GM23338 (cell line): ENCODE data around the gene COQ6. TPM values are rescaled to one million over a fixed set of nuclear protein-coding genes. Genes with fewer than 3 reads are reported as not detected.
"Not testable (repeated sequence)": the region's sequence is repeated elsewhere in the genome, so short reads cannot be mapped to it uniquely, and the experiment has no call there.

Experiments
- ATAC-seq: fragments of 200-7000 bp; cut with Tn5 transposase; 3 replicates; pipeline ENCODE4 v1.9.1; 2020
- DNase-seq: peaks from one replicate; pipeline ENCODE4 v3.0.0-alpha.2; 2015; ENCODE audit warnings: low spot score
- H2AFZ ChIP-seq: fragments of 200-600 bp; sonication (generic); 2 replicates; pipeline ENCODE4 v1.8.0; 2016; ENCODE audit warnings: antibody characterized with exemption, mild to moderate bottlenecking, moderate library complexity
- H3F3A ChIP-seq: fragments of 200-600 bp; sonication (generic); replicated peaks from 2 replicates; pipeline ENCODE4 v1.8.0; 2017; ENCODE audit warnings: antibody characterized with exemption, mixed run types, low read depth
- H3K27ac ChIP-seq: fragments of 200-600 bp; sonication (generic); 2 replicates; pipeline ENCODE4 v1.6.1; 2016; ENCODE audit warnings: low read depth
- H3K27me3 ChIP-seq: fragments of 200-600 bp; sonication (generic); 2 replicates; pipeline ENCODE4 v1.8.0; 2016; ENCODE audit warnings: mild to moderate bottlenecking, mixed run types, moderate library complexity; ENCODE audit not compliant: insufficient read depth
- H3K36me3 ChIP-seq: fragments of 200-600 bp; sonication (generic); 2 replicates; pipeline ENCODE4 v1.8.0; 2016; ENCODE audit warnings: mild to moderate bottlenecking; ENCODE audit not compliant: insufficient read depth
- H3K4me1 ChIP-seq: fragments of 200-600 bp; sonication (generic); 2 replicates; pipeline ENCODE4 v1.8.0; 2016; ENCODE audit warnings: mild to moderate bottlenecking, moderate library complexity; ENCODE audit not compliant: insufficient read depth
- H3K4me2 ChIP-seq: fragments of 200-600 bp; sonication (generic); 2 replicates; pipeline ENCODE4 v1.7.1; 2017; ENCODE audit warnings: mixed run types
- H3K4me3 ChIP-seq: fragments of 200-600 bp; sonication (generic); 2 replicates; pipeline ENCODE4 v1.6.1; 2016; ENCODE audit warnings: mixed run types
- H3K79me2 ChIP-seq: fragments of 200-600 bp; sonication (generic); replicated peaks from 2 replicates; pipeline ENCODE4 v1.8.0; 2017; ENCODE audit warnings: mild to moderate bottlenecking; ENCODE audit not compliant: insufficient read depth
- H3K9me2 ChIP-seq: fragments of 200-600 bp; sonication (generic); 2 replicates; pipeline ENCODE4 v1.8.0; 2017; ENCODE audit not compliant: insufficient read depth
- H4K20me1 ChIP-seq: fragments of 200-600 bp; sonication (generic); replicated peaks from 2 replicates; pipeline ENCODE4 v1.8.0; 2017; ENCODE audit warnings: mild to moderate bottlenecking; ENCODE audit not compliant: insufficient read depth
- H3K27ac Mint-ChIP-seq: 2 replicates; pipeline ENCODE4 v1.8.0; 2020; ENCODE audit warnings: inconsistent platforms, mild to moderate bottlenecking, moderate library complexity, mixed read lengths
- H3K27me3 Mint-ChIP-seq: 3 replicates; pipeline ENCODE4 v1.8.0; 2022; ENCODE audit warnings: low read depth, mild to moderate bottlenecking, moderate library complexity, mixed read lengths, inconsistent platforms; ENCODE audit not compliant: insufficient read depth, poor library complexity
- H3K36me3 Mint-ChIP-seq: 3 replicates; pipeline ENCODE4 v1.8.0; 2021; ENCODE audit warnings: low read depth, mild to moderate bottlenecking, inconsistent platforms, moderate library complexity, mixed read lengths
- H3K4me1 Mint-ChIP-seq: 3 replicates; pipeline ENCODE4 v1.8.0; 2020; ENCODE audit warnings: mild to moderate bottlenecking, inconsistent platforms, mixed read lengths
- H3K4me3 Mint-ChIP-seq: 3 replicates; pipeline ENCODE4 v1.8.0; 2021; ENCODE audit warnings: moderate library complexity, mild to moderate bottlenecking, inconsistent platforms, mixed read lengths
- H3K9me3 Mint-ChIP-seq: 3 replicates; pipeline ENCODE4 v1.8.0; 2020; ENCODE audit warnings: moderate library complexity, mild to moderate bottlenecking, inconsistent platforms, mixed read lengths
- CREB1 ChIP-seq: fragments of 250-450 bp; sonication (Bioruptor Pico); IDR thresholded peaks from 2 replicates; pipeline ENCODE4 v1.5.0; 2020; ENCODE audit warnings: low read depth, mild to moderate bottlenecking, moderate library complexity
- CTCF ChIP-seq, 2 experiments: fragments of 200-600 bp in 1 of 2; sonication (generic) in 1 of 2; conservative IDR thresholded peaks; 2 replicates each; pipeline versions ENCODE4 v1.5.1 to v1.6.1; 2016 to 2017; ENCODE audit warnings: antibody characterized with exemption in 2 of 2, low read depth in 2 of 2, mild to moderate bottlenecking in 2 of 2, moderate library complexity in 1 of 2
- EZH2phosphoT487 ChIP-seq: fragments of 200-600 bp; sonication (generic); IDR thresholded peaks from one replicate; pipeline ENCODE4 v1.8.1; 2018; ENCODE audit warnings: antibody characterized with exemption; ENCODE audit not compliant: unreplicated experiment
- JUNB ChIP-seq: IDR thresholded peaks from one replicate; pipeline ENCODE4 v1.6.1; 2016; ENCODE audit warnings: antibody characterized with exemption; ENCODE audit not compliant: unreplicated experiment
- NANOG ChIP-seq: IDR thresholded peaks from 2 replicates; pipeline ENCODE4 v1.6.1; 2016; ENCODE audit warnings: antibody characterized with exemption, borderline replicate concordance
- REST ChIP-seq: IDR thresholded peaks from one replicate; pipeline ENCODE4 v1.6.1; 2018; ENCODE audit warnings: antibody characterized with exemption; ENCODE audit not compliant: unreplicated experiment
- polyA plus RNA-seq: library from polyadenylated mRNA; unstranded; fragments of >200 nt; fragmentation: Nextera tagmentation; extraction: Ambion mirVana; gene quantifications from 2 replicates; pipeline ENCODE4 v1.2.1, GENCODE V29; 2016
- total RNA-seq: library from RNA; depleted of rRNA; stranded (reverse); fragments of >200 nt; shearing (Covaris generic); gene quantifications from 2 replicates; pipeline ENCODE4 v1.2.3, GENCODE V29; 2014
- TF ChIP-seq, protein P1 (sequence below): fragments of 250-450 bp; sonication (Bioruptor Pico); IDR thresholded peaks from 2 replicates; pipeline ENCODE4 v1.5.0; 2020; ENCODE audit warnings: mild to moderate bottlenecking, moderate library complexity

The COQ6 gene
- total and polyA plus RNA-seq, 2 experiments from 2014 or later, result 6.8 to 13.8 TPM

- no peak for TF ChIP-seq CTCF (conservative IDR thresholded peaks at IDR 0.05; ENCODE audit: low read depth in 2 of 2)
- TF ChIP-seq NANOG, result no peak
Observed at GRCh38 chr14:73998726-73999125, 48.6 kb downstream of the COQ6 start (continued).

DNA sequence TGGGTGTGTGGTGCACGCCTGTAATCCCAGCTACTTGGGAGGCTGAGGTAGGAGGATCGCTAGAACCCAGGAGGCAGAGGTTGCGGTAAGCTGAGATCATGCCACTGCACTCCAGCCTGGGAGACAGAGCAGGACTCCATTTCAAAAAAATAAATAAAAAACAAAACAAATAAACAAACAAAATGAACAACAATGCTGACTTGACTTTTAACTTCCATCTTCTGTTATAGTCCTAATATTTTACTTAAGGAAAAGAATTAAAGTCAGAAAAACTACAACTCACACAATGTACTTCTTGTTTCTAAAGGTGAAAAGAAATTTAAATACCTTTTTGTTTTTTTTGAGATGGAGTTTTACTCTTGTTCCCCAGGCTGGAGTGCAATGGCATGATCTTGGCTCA lies 55.6 kb downstream of the COQ6 start:
- H3K27me3 Mint-ChIP-seq, H3K4me1 ChIP-seq, H3K4me2 ChIP-seq, DNase-seq, H2AFZ ChIP-seq, H3K27ac ChIP-seq, H3K9me2 ChIP-seq, H3K36me3 ChIP-seq, H3K9me3 Mint-ChIP-seq, H4K20me1 ChIP-seq, ATAC-seq, H3K4me3 ChIP-seq, H3K4me3 Mint-ChIP-seq, H3K4me1 Mint-ChIP-seq, H3K36me3 Mint-ChIP-seq, H3F3A ChIP-seq, H3K27me3 ChIP-seq, H3K79me2 ChIP-seq, H3K27ac Mint-ChIP-seq: not testable (repeated sequence)

GRCh38 chr14:74008843-74009499 lies 58.9 kb downstream of the COQ6 start:
- Mint-ChIP-seq H3K27ac (no peak overlapping the region), H3K9me3 (no peaks in the 10 kb centered on the region), H3K4me1 (no peaks in the 10 kb centered on the region), H3K36me3 (peaks cover 3% of the 10 kb centered on the region; the same call in 2 of the 3 replicates), H3K4me3 (no peak overlapping the region), H3K27me3 (no peaks in the 10 kb centered on the region)
- Histone ChIP-seq H3K9me2 (no peaks in the 10 kb centered on the region), H2AFZ (no peak overlapping the region), H3K79me2 (no peaks in the 10 kb centered on the region), H3F3A (no peaks in the 10 kb centered on the region), H3K27ac (no peak overlapping the region), H4K20me1 (no peaks in the 10 kb centered on the region), H3K4me1 (no peaks in the 10 kb centered on the region), H3K4me3 (no peak overlapping the region), H3K4me2 (no peak overlapping the region), H3K27me3 (no peaks in the 10 kb centered on the region), H3K36me3 (no peaks in the 10 kb centered on the region)
- DNase-seq (no peak), ATAC-seq (no peak)
- TF ChIP-seq, protein P1, sequence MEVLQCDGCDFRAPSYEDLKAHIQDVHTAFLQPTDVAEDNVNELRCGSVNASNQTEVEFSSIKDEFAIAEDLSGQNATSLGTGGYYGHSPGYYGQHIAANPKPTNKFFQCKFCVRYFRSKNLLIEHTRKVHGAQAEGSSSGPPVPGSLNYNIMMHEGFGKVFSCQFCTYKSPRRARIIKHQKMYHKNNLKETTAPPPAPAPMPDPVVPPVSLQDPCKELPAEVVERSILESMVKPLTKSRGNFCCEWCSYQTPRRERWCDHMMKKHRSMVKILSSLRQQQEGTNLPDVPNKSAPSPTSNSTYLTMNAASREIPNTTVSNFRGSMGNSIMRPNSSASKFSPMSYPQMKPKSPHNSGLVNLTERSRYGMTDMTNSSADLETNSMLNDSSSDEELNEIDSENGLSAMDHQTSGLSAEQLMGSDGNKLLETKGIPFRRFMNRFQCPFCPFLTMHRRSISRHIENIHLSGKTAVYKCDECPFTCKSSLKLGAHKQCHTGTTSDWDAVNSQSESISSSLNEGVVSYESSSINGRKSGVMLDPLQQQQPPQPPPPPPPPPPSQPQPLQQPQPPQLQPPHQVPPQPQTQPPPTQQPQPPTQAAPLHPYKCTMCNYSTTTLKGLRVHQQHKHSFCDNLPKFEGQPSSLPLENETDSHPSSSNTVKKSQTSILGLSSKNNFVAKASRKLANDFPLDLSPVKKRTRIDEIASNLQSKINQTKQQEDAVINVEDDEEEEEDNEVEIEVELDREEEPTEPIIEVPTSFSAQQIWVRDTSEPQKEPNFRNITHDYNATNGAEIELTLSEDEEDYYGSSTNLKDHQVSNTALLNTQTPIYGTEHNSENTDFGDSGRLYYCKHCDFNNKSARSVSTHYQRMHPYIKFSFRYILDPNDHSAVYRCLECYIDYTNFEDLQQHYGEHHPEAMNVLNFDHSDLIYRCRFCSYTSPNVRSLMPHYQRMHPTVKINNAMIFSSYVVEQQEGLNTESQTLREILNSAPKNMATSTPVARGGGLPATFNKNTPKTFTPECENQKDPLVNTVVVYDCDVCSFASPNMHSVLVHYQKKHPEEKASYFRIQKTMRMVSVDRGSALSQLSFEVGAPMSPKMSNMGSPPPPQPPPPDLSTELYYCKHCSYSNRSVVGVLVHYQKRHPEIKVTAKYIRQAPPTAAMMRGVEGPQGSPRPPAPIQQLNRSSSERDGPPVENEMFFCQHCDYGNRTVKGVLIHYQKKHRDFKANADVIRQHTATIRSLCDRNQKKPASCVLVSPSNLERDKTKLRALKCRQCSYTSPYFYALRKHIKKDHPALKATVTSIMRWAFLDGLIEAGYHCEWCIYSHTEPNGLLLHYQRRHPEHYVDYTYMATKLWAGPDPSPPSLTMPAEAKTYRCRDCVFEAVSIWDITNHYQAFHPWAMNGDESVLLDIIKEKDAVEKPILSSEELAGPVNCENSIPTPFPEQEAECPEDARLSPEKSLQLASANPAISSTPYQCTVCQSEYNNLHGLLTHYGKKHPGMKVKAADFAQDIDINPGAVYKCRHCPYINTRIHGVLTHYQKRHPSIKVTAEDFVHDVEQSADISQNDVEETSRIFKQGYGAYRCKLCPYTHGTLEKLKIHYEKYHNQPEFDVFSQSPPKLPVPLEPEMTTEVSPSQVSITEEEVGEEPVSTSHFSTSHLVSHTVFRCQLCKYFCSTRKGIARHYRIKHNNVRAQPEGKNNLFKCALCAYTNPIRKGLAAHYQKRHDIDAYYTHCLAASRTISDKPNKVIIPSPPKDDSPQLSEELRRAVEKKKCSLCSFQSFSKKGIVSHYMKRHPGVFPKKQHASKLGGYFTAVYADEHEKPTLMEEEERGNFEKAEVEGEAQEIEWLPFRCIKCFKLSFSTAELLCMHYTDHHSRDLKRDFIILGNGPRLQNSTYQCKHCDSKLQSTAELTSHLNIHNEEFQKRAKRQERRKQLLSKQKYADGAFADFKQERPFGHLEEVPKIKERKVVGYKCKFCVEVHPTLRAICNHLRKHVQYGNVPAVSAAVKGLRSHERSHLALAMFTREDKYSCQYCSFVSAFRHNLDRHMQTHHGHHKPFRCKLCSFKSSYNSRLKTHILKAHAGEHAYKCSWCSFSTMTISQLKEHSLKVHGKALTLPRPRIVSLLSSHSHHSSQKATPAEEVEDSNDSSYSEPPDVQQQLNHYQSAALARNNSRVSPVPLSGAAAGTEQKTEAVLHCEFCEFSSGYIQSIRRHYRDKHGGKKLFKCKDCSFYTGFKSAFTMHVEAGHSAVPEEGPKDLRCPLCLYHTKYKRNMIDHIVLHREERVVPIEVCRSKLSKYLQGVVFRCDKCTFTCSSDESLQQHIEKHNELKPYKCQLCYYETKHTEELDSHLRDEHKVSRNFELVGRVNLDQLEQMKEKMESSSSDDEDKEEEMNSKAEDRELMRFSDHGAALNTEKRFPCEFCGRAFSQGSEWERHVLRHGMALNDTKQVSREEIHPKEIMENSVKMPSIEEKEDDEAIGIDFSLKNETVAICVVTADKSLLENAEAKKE (CRISPR knock-in tag), result no peak
- TF ChIP-seq JUNB (no peak), REST (no peak), NANOG (no peak), EZH2phosphoT487 (no peak), CREB1 (CRISPR knock-in tag) (no peak)
